IPS DF 4.7 (cell line): ENCODE results near the gene LHFPL2.

ENCODE experiments used
- DNase-seq: peaks from one replicate; pipeline ENCODE4 v3.0.0-alpha.2; 2013; ENCODE audit warnings: low spot score; ENCODE audit errors: extremely low read depth

The LHFPL2 gene

GRCh38 chr5:78597068-78597973, 51.3 kb downstream of the LHFPL2 start:
- DNase-seq: no peak

GRCh38 chr5:78595458-78595921, 53.1 kb downstream of the LHFPL2 start:
- DNase-seq: no peak

- DNase-seq: no peak
Measured at GRCh38 chr5:78594610-78595457, 53.7 kb downstream of the LHFPL2 start.

- no peak for DNase-seq
Measured at GRCh38 chr5:78594021-78594420, 54.6 kb downstream of the LHFPL2 start.

- DNase-seq: no peak
Measured at GRCh38 chr5:78593465-78593864, 55.1 kb downstream of the LHFPL2 start.

- DNase-seq: no peak
Measured at GRCh38 chr5:78592735-78593386, 55.7 kb downstream of the LHFPL2 start.

- no peak for DNase-seq
Measured at GRCh38 chr5:78591972-78592700, 56.4 kb downstream of the LHFPL2 start.

GRCh38 chr5:78591138-78591612, 57.4 kb downstream of the LHFPL2 start:
- DNase-seq: no peak

GRCh38 chr5:78589923-78590322, 58.6 kb downstream of the LHFPL2 start:
- DNase-seq: no peak

GRCh38 chr5:78588507-78588906, 60.1 kb downstream of the LHFPL2 start:
- no peak for DNase-seq

- DNase-seq: no peak
Measured at GRCh38 chr5:78587775-78588291, 60.7 kb downstream of the LHFPL2 start.

GRCh38 chr5:78587081-78587774, 61.3 kb downstream of the LHFPL2 start:
- no peak for DNase-seq

- DNase-seq: no peak
Measured at GRCh38 chr5:78586251-78586650, 62.3 kb downstream of the LHFPL2 start.

GRCh38 chr5:78578015-78578414, 70.6 kb downstream of the LHFPL2 start:
- DNase-seq: no peak

- no peak for DNase-seq
Measured at GRCh38 chr5:78577071-78577807, 71.3 kb downstream of the LHFPL2 start.

- no peak for DNase-seq
Measured at GRCh38 chr5:78576376-78576775, 72.2 kb downstream of the LHFPL2 start.

- no peak for DNase-seq
Measured at GRCh38 chr5:78574731-78575161, 73.8 kb downstream of the LHFPL2 start.

- no peak for DNase-seq
Measured at GRCh38 chr5:78574131-78574673, 74.4 kb downstream of the LHFPL2 start.

GRCh38 chr5:78573318-78573717, 75.3 kb downstream of the LHFPL2 start:
- DNase-seq: no peak
